Tibial nerve (tissue), 4 donors: ENCODE results near the gene CCL25. TPM values are rescaled to one million over a fixed set of nuclear protein-coding genes. Genes with fewer than 3 reads are reported as not detected.

ENCODE experiments used
- DNase-seq, 2 donors: peaks; one replicate each; pipeline ENCODE4 v3.0.0-alpha.2; 2019; ENCODE audit warnings: low spot score in 2 of 2
- H3K27ac ChIP-seq, 4 donors: fragments of 200-600 bp; sonication (generic) in 3 of 4; one replicate each; pipeline ENCODE4 v1.5.1; 2017 to 2019; ENCODE audit warnings: mild to moderate bottlenecking in 1 of 4
- H3K27me3 ChIP-seq, 2 donors: fragments of 200-600 bp; sonication (generic) in 1 of 2; one replicate each; pipeline versions ENCODE4 v1.5.1 to v1.6.0; 2017 to 2019
- H3K36me3 ChIP-seq, 3 donors: fragments of 200-600 bp; sonication (generic); one replicate each; pipeline ENCODE4 v1.5.1; 2018 to 2019
- H3K4me1 ChIP-seq, 4 donors: fragments of 200-600 bp; sonication (generic) in 3 of 4; one replicate each; pipeline ENCODE4 v1.5.1; 2017 to 2019
- H3K4me3 ChIP-seq, 4 donors: fragments of 200-600 bp; sonication (generic) in 3 of 4; one replicate each; pipeline ENCODE4 v1.5.1; 2017 to 2019; ENCODE audit warnings: mild to moderate bottlenecking in 1 of 4, moderate library complexity in 1 of 4
- H3K9me3 ChIP-seq, 4 donors: fragments of 200-600 bp; sonication (generic) in 3 of 4; one replicate each; pipeline ENCODE4 v1.5.1; 2017 to 2019
- EP300 ChIP-seq, 2 donors: sonication (generic); formaldehyde crosslinking; IDR thresholded peaks; one replicate each; pipeline ENCODE4 v1.6.1; 2017; ENCODE audit warnings: antibody characterized with exemption in 2 of 2, mild to moderate bottlenecking in 1 of 2
- POLR2A ChIP-seq, 2 donors: fragments of 450-650 bp; IDR thresholded peaks; one replicate each; pipeline ENCODE4 v1.6.1; 2017; ENCODE audit warnings: antibody characterized with exemption in 2 of 2, mild to moderate bottlenecking in 2 of 2, moderate library complexity in 2 of 2
- whole genome bisulfite sequencing, 2 donors: methylation state at CpG; one replicate each; pipeline ENCODE4 v1.1.5; 2018; 5-methylcytosine and 5-hydroxymethylcytosine counted together
- total RNA-seq, 4 donors: library from RNA; depleted of rRNA; stranded (reverse); fragments of >200 nt; gene quantifications; one replicate each; pipeline ENCODE4 v1.1.0, GENCODE V29; 2016
- TF ChIP-seq, protein P1 (sequence below), 5 experiments: fragments of 200-600 bp in 3 of 5; fragments of 450-650 bp in 2 of 5; sonication (generic) in 3 of 5; IDR thresholded peaks; one replicate each; pipeline ENCODE4 v1.5.1; 2016 to 2019; ENCODE audit warnings: antibody characterized with exemption in 5 of 5, mild to moderate bottlenecking in 3 of 5, moderate library complexity in 2 of 5

Gene CCL25
- total RNA-seq, 4 donors from 2014 or later: not detected

DNA sequence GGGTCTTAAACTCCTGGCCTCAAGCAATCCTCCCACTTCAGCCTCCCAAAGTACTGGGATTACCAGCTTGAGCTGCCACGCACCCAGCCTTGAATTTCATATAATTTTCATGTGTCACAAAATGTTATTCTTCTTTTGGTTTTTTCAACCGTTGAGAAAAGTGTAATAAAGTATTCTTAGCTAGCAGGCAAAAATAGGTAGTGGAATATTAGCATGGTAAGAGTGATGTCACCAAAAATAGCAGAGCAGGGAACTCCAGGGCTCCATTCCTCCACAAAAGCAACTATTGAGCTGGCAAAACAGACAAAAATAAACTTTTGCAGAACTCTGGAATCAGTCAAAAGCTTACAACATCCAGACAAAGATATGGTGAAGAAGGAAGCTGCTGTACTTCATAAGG lies 52.9 kb downstream of the CCL25 start:
- no peaks in the 10 kb centered on the region for H3K27me3 ChIP-seq
- no peaks in the 10 kb centered on the region for H3K36me3 ChIP-seq
- H3K27ac ChIP-seq: no peak overlapping the region
- H3K4me3 ChIP-seq: no peak overlapping the region
- no peaks in the 10 kb centered on the region for H3K4me1 ChIP-seq
- peaks cover 0 to 13% (median 0%) of the 10 kb centered on the region in 4 donors for H3K9me3 ChIP-seq
- 65 to 79% methylated on average over 2 of the region's 2 CpGs for WGBS, 2 donors
- TF ChIP-seq POLR2A (IDR thresholded peaks at IDR 0.05): no peak
- no peak for TF ChIP-seq EP300 (IDR thresholded peaks at IDR 0.05)
- no peak for DNase-seq

DNA sequence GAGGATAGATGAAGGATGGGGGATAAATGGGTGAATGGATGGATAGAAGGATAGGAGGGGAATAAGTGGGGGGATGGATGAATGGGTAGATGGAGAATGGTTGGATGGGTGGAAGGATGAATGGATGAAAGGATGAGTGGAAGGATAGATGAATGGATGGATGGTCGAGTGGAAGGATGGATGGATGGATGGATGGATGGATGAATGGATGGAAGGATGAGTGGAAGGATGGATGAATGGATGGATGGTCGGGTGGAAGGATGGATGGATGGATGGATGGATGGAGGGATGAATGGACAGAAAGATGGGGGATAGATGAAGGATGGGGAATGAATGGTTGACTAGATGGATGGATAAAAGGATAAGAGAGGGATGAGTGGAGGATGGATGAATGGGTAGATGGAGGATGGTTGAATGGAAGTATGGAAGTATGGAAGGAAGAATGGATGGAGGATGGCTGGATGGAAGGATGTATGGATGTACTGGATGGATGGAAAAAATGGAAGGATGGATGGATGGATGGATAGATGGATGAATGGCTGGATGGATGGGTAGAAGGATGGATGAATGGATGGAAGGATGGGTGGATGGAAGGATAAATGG lies 54.8 kb downstream of the CCL25 start:
- Histone ChIP-seq H3K27ac (no peak overlapping the region), H3K4me1 (no peaks in the 10 kb centered on the region), H3K36me3 (no peaks in the 10 kb centered on the region), H3K27me3 (no peaks in the 10 kb centered on the region), H3K4me3 (no peak overlapping the region), H3K9me3 (peaks cover 0 to 19% (median 0%) of the 10 kb centered on the region in 4 donors)
- TF ChIP-seq EP300 (IDR thresholded peaks at IDR 0.05): no peak
- no peak for TF ChIP-seq POLR2A (IDR thresholded peaks at IDR 0.05)
- TF ChIP-seq, protein P1, sequence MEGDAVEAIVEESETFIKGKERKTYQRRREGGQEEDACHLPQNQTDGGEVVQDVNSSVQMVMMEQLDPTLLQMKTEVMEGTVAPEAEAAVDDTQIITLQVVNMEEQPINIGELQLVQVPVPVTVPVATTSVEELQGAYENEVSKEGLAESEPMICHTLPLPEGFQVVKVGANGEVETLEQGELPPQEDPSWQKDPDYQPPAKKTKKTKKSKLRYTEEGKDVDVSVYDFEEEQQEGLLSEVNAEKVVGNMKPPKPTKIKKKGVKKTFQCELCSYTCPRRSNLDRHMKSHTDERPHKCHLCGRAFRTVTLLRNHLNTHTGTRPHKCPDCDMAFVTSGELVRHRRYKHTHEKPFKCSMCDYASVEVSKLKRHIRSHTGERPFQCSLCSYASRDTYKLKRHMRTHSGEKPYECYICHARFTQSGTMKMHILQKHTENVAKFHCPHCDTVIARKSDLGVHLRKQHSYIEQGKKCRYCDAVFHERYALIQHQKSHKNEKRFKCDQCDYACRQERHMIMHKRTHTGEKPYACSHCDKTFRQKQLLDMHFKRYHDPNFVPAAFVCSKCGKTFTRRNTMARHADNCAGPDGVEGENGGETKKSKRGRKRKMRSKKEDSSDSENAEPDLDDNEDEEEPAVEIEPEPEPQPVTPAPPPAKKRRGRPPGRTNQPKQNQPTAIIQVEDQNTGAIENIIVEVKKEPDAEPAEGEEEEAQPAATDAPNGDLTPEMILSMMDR (IDR thresholded peaks at IDR 0.05): no peak
- no peak for DNase-seq
- WGBS, 2 donors: 84 to 90% methylated on average over 2 of the region's 2 CpGs

DNA sequence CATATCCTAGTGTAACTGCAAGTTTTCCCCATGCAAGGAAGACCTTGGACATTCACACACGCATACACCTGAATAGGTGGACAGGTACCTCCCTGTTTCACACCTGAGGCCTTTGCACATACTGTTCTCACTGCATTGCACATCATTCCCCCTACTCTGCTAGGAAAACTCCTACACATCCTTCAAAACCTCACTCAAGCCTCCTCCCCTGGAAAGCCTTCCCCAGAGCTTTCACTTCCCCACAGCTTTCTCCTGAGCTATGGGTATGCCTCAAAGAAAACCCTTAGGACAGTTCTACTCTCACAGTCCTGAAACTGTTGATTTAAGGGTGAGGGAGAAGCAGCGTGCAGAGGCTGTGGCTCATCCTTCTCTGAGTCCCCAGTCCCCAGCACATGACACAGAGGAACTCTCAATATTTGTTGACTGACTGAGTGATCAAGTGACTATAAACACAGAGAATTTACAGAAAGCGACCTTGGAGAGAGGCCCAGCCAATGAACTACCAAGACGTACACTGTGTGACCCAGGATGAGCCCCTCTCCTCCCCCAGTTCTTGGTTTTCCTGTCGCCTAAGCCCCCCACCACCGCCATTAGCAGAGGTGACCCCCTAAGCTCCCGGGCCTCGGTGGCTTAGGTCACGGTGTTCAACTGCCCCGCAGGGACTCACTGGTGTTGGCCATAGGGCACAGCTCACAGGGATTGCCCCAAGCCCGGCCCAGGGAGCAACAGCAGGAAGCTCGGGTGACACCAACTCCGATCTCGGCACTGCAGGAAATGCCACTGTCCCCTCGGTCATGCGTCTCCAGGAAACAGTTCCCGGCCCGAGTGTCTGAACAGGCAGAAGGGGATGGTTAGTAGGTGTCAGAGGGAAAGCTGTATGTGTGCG lies 56.2 kb downstream of the CCL25 start:
- no peak for DNase-seq
- no peaks in the 10 kb centered on the region for H3K4me1 ChIP-seq
- H3K27ac ChIP-seq: no peak overlapping the region
- H3K36me3 ChIP-seq: no peaks in the 10 kb centered on the region
- 82 to 88% methylated on average over 19 of the region's 19 CpGs for WGBS, 2 donors
- peaks cover 0 to 17% (median 0%) of the 10 kb centered on the region in 4 donors for H3K9me3 ChIP-seq
- no peak overlapping the region for H3K4me3 ChIP-seq
- TF ChIP-seq POLR2A (IDR thresholded peaks at IDR 0.05): no peak
- TF ChIP-seq, protein P1 (IDR thresholded peaks at IDR 0.05): no peak
- H3K27me3 ChIP-seq: no peaks in the 10 kb centered on the region

DNA sequence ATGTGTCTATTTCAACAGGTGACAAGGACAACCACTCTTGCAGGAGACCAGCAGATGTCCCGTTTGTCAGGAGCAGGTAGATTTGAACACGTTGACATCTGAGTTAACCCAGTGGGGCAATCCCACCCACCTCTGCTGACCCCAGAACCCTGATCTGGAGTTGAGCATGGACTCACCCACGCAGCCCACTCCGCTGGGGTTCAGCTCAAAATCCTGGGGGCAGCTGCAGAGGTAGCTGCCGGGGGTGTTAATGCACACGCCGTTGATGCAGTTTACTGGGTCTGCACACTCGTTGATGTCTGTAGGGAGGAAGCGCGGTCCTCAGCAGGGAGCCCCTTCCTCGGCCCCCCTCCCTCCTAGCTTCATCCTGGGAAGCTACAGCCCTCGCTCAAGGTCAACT lies 56.9 kb downstream of the CCL25 start:
- Histone ChIP-seq H3K9me3 (peaks cover 0 to 15% (median 0%) of the 10 kb centered on the region in 4 donors), H3K4me3 (no peak overlapping the region), H3K4me1 (no peaks in the 10 kb centered on the region), H3K36me3 (no peaks in the 10 kb centered on the region), H3K27ac (no peak overlapping the region), H3K27me3 (no peaks in the 10 kb centered on the region)
- no peak for DNase-seq
- TF ChIP-seq, protein P1 (IDR thresholded peaks at IDR 0.05): no peak
- TF ChIP-seq EP300 (IDR thresholded peaks at IDR 0.05): no peak
- no peak for TF ChIP-seq POLR2A (IDR thresholded peaks at IDR 0.05)
- WGBS, 2 donors: 77 to 83% methylated on average over 11 to 12 of the region's 12 CpGs

DNA sequence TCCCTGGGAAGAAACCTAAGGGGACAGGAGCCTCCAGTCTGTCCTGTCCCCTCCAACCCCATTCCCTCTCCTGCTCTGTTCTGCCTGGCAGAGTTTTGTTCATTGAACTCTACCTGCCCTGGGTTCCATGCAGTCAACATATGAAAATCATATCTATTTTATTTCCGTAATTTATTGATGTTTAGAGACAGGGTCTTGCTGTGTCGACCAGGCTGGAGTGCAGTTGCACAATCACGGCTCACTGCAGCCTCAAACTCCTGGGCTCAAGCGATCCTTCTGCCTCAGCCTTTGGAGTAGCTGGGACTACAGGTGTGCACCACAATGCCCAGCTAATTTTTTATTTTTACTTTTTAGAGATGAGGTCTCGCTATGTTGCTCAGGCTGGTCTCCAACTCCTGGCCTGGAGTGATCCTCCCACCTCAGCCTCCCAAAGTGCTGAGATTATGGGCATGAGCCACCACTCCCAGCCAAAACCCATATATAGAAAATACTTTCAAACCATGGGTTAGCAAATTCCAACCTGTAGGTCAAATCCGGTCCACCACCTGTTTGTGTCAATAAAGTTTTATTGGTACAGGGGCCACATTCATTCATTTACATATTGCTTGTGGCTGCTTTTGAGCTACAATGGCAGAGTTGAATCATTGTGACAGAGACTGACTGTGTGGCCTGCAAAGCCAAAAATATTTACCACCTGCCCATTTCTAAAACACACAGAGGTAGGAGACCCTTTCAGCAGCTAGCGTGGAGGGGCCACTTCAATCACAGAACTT lies 57.5 kb downstream of the CCL25 start:
- WGBS, 2 donors: 86 to 95% methylated on average over 7 of the region's 7 CpGs
- H3K9me3 ChIP-seq: peaks cover 0 to 10% (median 0%) of the 10 kb centered on the region in 4 donors
- H3K36me3 ChIP-seq: no peaks in the 10 kb centered on the region
- no peak for DNase-seq
- TF ChIP-seq, protein P1 (IDR thresholded peaks at IDR 0.05): no peak
- TF ChIP-seq POLR2A (IDR thresholded peaks at IDR 0.05): no peak
- no peak for TF ChIP-seq EP300 (IDR thresholded peaks at IDR 0.05)
- no peaks in the 10 kb centered on the region for H3K27me3 ChIP-seq
- no peaks in the 10 kb centered on the region for H3K4me1 ChIP-seq
- no peak overlapping the region for H3K27ac ChIP-seq
- H3K4me3 ChIP-seq: no peak overlapping the region
